NK-92 (cell line): Measurements from ENCODE around the gene NSD1.

Experiments used
- DNase-seq: peaks from one replicate; lab custom pipeline; 2025; ENCODE audit not compliant: unreplicated experiment; lab: John Stamatoyannopoulos, UW

The NSD1 gene

GRCh38 chr5:177133096-177133852 is at the start of gene NSD1:
NSD1 (plus strand) TSS chr5:177133773; CDS start chr5:177135104, 1,331 bp downstream.
- no peak for DNase-seq

GRCh38 chr5:177084175-177084574 is 49.4 kb upstream of the NSD1 start:
- no peak for DNase-seq

GRCh38 chr5:177085985-177086653 is 47.5 kb upstream of the NSD1 start:
- no peak for DNase-seq

GRCh38 chr5:177086654-177087397 is 46.7 kb upstream of the NSD1 start, which contains the start of gene FGFR4:
FGFR4 (plus strand) TSS chr5:177086915; CDS start chr5:177089603, 2,688 bp downstream.
- no peak for DNase-seq

- DNase-seq = no peak
These were observed 46.1 kb upstream of the NSD1 start for GRCh38 chr5:177087398-177088005.

GRCh38 chr5:177089127-177089526 is 44.4 kb upstream of the NSD1 start:
- DNase-seq = no peak

- DNase-seq = no peak
These were observed 43.5 kb upstream of the NSD1 start for GRCh38 chr5:177089825-177090641.

- no peak for DNase-seq
These were observed 42.8 kb upstream of the NSD1 start for GRCh38 chr5:177090813-177091212.

GRCh38 chr5:177091232-177091631 is 42.3 kb upstream of the NSD1 start:
- no peak for DNase-seq

GRCh38 chr5:177092178-177093081 is 41.1 kb upstream of the NSD1 start:
- DNase-seq = no peak

GRCh38 chr5:177093082-177093712 is 40.4 kb upstream of the NSD1 start:
- DNase-seq = no peak

- DNase-seq = no peak
These were observed 39.8 kb upstream of the NSD1 start for GRCh38 chr5:177093803-177094202.

GRCh38 chr5:177094224-177095087 is 39.1 kb upstream of the NSD1 start:
- no peak for DNase-seq

- no peak for DNase-seq
These were observed 38.4 kb upstream of the NSD1 start for GRCh38 chr5:177095088-177095669.

GRCh38 chr5:177096162-177097015 is 37.2 kb upstream of the NSD1 start:
- no peak for DNase-seq
